Measurements from ENCODE around the gene AHDC1. TPM values are rescaled to one million over a fixed set of nuclear protein-coding genes. Genes with fewer than 3 reads are reported as not detected.
"Not testable (repeated sequence)": the region's sequence is repeated elsewhere in the genome, so short reads cannot be mapped to it uniquely, and the experiment has no call there.

AHDC1 gene
- polyA plus RNA-seq, 1 donor from 2014 or later, result 5.3 TPM

DNA sequence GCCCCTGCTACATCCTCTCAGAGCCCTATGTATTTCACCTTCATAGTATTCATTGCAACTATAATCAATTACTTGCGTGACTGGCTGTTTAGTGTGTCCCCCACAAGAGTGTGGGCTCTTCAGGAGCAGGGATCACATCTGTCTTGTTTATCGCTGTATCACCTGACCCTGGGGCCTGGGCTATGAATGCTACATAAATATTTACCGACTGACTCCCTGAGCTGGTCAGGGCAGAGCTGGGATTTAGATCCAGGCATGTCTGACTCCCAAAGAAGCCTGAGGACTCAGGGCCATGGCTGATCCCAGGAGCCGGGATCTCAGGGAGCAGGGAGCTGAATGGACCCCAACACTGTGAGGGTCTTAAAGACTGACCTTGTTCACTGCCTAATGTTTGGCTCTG lies 49.7 kb downstream of the AHDC1 start:
- TF ChIP-seq POLR2AphosphoS5 (IDR thresholded peaks at IDR 0.05) (no peak), TAF1 (IDR thresholded peaks at IDR 0.05; ENCODE audit: low read depth) (no peak), SMC3 (conservative IDR thresholded peaks at IDR 0.05; ENCODE audit: poor library complexity) (no peak), EP300 (conservative IDR thresholded peaks at IDR 0.05; ENCODE audit: poor library complexity, severe bottlenecking) (no peak), MXI1 (conservative IDR thresholded peaks at IDR 0.05; ENCODE audit: poor library complexity, severe bottlenecking) (no peak), RAD21 (conservative IDR thresholded peaks at IDR 0.05) (no peak), EZH2 (IDR thresholded peaks at IDR 0.05; ENCODE audit: borderline replicate concordance, insufficient read depth, low read length, poor library complexity, severe bottlenecking) (no peak)
- TF ChIP-seq, protein P1, sequence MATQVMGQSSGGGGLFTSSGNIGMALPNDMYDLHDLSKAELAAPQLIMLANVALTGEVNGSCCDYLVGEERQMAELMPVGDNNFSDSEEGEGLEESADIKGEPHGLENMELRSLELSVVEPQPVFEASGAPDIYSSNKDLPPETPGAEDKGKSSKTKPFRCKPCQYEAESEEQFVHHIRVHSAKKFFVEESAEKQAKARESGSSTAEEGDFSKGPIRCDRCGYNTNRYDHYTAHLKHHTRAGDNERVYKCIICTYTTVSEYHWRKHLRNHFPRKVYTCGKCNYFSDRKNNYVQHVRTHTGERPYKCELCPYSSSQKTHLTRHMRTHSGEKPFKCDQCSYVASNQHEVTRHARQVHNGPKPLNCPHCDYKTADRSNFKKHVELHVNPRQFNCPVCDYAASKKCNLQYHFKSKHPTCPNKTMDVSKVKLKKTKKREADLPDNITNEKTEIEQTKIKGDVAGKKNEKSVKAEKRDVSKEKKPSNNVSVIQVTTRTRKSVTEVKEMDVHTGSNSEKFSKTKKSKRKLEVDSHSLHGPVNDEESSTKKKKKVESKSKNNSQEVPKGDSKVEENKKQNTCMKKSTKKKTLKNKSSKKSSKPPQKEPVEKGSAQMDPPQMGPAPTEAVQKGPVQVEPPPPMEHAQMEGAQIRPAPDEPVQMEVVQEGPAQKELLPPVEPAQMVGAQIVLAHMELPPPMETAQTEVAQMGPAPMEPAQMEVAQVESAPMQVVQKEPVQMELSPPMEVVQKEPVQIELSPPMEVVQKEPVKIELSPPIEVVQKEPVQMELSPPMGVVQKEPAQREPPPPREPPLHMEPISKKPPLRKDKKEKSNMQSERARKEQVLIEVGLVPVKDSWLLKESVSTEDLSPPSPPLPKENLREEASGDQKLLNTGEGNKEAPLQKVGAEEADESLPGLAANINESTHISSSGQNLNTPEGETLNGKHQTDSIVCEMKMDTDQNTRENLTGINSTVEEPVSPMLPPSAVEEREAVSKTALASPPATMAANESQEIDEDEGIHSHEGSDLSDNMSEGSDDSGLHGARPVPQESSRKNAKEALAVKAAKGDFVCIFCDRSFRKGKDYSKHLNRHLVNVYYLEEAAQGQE (IDR thresholded peaks at IDR 0.05; ENCODE audit: borderline replicate concordance), result no peak
- TF ChIP-seq, protein P2, sequence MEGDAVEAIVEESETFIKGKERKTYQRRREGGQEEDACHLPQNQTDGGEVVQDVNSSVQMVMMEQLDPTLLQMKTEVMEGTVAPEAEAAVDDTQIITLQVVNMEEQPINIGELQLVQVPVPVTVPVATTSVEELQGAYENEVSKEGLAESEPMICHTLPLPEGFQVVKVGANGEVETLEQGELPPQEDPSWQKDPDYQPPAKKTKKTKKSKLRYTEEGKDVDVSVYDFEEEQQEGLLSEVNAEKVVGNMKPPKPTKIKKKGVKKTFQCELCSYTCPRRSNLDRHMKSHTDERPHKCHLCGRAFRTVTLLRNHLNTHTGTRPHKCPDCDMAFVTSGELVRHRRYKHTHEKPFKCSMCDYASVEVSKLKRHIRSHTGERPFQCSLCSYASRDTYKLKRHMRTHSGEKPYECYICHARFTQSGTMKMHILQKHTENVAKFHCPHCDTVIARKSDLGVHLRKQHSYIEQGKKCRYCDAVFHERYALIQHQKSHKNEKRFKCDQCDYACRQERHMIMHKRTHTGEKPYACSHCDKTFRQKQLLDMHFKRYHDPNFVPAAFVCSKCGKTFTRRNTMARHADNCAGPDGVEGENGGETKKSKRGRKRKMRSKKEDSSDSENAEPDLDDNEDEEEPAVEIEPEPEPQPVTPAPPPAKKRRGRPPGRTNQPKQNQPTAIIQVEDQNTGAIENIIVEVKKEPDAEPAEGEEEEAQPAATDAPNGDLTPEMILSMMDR (IDR thresholded peaks at IDR 0.05; ENCODE audit: poor library complexity, severe bottlenecking), result no peak
- no peak overlapping the region for H2AFZ ChIP-seq (ENCODE audit: low read depth, low read length)
- H3K4me3 ChIP-seq (ENCODE audit: low read length), result no peak overlapping the region
- no peaks in the 10 kb centered on the region for H4K20me1 ChIP-seq (ENCODE audit: insufficient read depth)
- no peak overlapping the region for H3K27ac ChIP-seq (ENCODE audit: low read length)
- no peak overlapping the region for H3K4me2 ChIP-seq (ENCODE audit: low read length)
- H3K9me2 ChIP-seq (ENCODE audit: insufficient read depth, low read length), result no peaks in the 10 kb centered on the region
- peaks cover 8% of the 10 kb centered on the region for H3K9me3 ChIP-seq (ENCODE audit: low read length)
- no peaks in the 10 kb centered on the region for H3K27me3 ChIP-seq (ENCODE audit: insufficient read depth, low read depth, low read length)
- no peaks in the 10 kb centered on the region for H3F3A ChIP-seq (ENCODE audit: insufficient read depth, low read length, poor library complexity, severe bottlenecking)
- no peaks in the 10 kb centered on the region for H3K36me3 ChIP-seq (ENCODE audit: insufficient read depth, low read length)
- no peak overlapping the region for H3K9ac ChIP-seq (ENCODE audit: low read length)
- peaks cover 7% of the 10 kb centered on the region for H3K79me2 ChIP-seq (replicated peaks; ENCODE audit: insufficient read depth, low read length)

DNA sequence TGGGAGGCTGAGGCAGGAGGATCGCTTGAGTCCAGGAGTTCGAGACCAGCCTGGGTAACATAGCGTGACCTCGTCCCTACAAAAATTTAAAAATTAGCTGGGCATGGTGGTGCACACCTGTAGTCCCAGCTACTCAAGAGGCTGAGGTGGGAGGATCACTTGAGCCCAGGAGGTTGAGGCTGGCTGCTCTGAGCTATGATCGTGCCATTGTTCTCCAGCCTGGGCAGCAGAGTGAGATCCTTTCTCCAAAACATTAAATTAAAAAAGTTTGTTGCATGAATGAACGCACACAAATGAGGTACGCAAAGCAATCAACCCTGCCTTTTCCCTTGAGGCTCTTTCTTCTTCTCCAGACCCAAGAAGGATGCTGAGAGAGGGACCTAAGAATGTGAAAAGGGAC lies 50.1 kb downstream of the AHDC1 start:
- not testable (repeated sequence) for H3K9me3 ChIP-seq (ENCODE audit: low read length); H3K27ac ChIP-seq (ENCODE audit: low read length); H2AFZ ChIP-seq (ENCODE audit: low read depth, low read length); H3K36me3 ChIP-seq (ENCODE audit: insufficient read depth, low read length); H3F3A ChIP-seq (ENCODE audit: insufficient read depth, low read length, poor library complexity, severe bottlenecking); H3K79me2 ChIP-seq (replicated peaks; ENCODE audit: insufficient read depth, low read length); H3K4me2 ChIP-seq (ENCODE audit: low read length); H3K9me2 ChIP-seq (ENCODE audit: insufficient read depth, low read length); H3K9ac ChIP-seq (ENCODE audit: low read length); H3K4me3 ChIP-seq (ENCODE audit: low read length); H4K20me1 ChIP-seq (ENCODE audit: insufficient read depth); H3K27me3 ChIP-seq (ENCODE audit: insufficient read depth, low read depth, low read length)

DNA sequence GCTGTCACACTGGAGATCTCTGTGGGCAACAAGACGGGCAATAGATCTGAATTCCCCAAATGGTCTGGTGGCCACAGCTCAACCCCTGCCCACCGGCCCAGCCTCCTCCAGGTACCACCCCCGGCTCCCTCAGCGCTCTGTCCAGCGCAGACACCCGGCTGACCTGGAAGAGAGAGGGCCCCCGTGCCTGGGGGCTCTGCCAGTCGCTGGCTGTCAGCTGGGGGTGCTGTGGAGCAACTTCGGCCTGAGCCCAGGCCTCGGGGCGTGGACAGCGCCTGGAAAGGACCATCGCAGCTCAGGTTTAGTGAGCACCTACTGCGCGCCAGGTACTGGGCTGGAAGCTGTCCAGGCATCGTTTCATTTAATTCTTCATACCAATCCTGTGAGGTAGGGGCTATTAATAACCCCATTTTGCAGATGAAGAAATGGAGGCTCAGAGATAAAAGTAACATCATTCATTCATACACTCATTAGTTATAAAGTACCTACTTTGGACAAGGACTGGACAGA lies 51.0 kb downstream of the AHDC1 start:
- H3K9ac ChIP-seq (ENCODE audit: low read length), result no peak overlapping the region
- H3K4me2 ChIP-seq (ENCODE audit: low read length), result no peak overlapping the region
- no peak overlapping the region for H3K27ac ChIP-seq (ENCODE audit: low read length)
- H3K36me3 ChIP-seq (ENCODE audit: insufficient read depth, low read length), result no peaks in the 10 kb centered on the region
- H3F3A ChIP-seq (ENCODE audit: insufficient read depth, low read length, poor library complexity, severe bottlenecking), result no peaks in the 10 kb centered on the region
- TF ChIP-seq SMC3 (conservative IDR thresholded peaks at IDR 0.05; ENCODE audit: poor library complexity) (no peak), MXI1 (conservative IDR thresholded peaks at IDR 0.05; ENCODE audit: poor library complexity, severe bottlenecking) (no peak), TAF1 (IDR thresholded peaks at IDR 0.05; ENCODE audit: low read depth) (no peak), POLR2AphosphoS5 (IDR thresholded peaks at IDR 0.05) (no peak), EZH2 (IDR thresholded peaks at IDR 0.05; ENCODE audit: borderline replicate concordance, insufficient read depth, low read length, poor library complexity, severe bottlenecking) (no peak), EP300 (conservative IDR thresholded peaks at IDR 0.05; ENCODE audit: poor library complexity, severe bottlenecking) (no peak), RAD21 (conservative IDR thresholded peaks at IDR 0.05) (no peak)
- TF ChIP-seq, protein P2 (IDR thresholded peaks at IDR 0.05; ENCODE audit: poor library complexity, severe bottlenecking), result no peak
- TF ChIP-seq, protein P1 (IDR thresholded peaks at IDR 0.05; ENCODE audit: borderline replicate concordance), result no peak
- H3K9me3 ChIP-seq (ENCODE audit: low read length), result peaks cover 8% of the 10 kb centered on the region
- no peaks in the 10 kb centered on the region for H4K20me1 ChIP-seq (ENCODE audit: insufficient read depth)
- H2AFZ ChIP-seq (ENCODE audit: low read depth, low read length), result no peak overlapping the region
- H3K27me3 ChIP-seq (ENCODE audit: insufficient read depth, low read depth, low read length), result no peaks in the 10 kb centered on the region
- H3K9me2 ChIP-seq (ENCODE audit: insufficient read depth, low read length), result no peaks in the 10 kb centered on the region
- peaks cover 4% of the 10 kb centered on the region for H3K79me2 ChIP-seq (replicated peaks; ENCODE audit: insufficient read depth, low read length)
- H3K4me3 ChIP-seq (ENCODE audit: low read length), result no peak overlapping the region

Measured in neural cell (in vitro differentiated cells).